Daoy (cell line): ENCODE results near the gene DAPK2. TPM values are rescaled to one million over a fixed set of nuclear protein-coding genes. Genes with fewer than 3 reads are reported as not detected.
"Not testable (repeated sequence)": the region's sequence is repeated elsewhere in the genome, so short reads cannot be mapped to it uniquely, and the experiment has no call there.

Experiments used
- DNase-seq: peaks from one replicate; pipeline ENCODE4 v3.0.0-alpha.2; 2015; ENCODE audit warnings: low read depth
- total RNA-seq: library from RNA; depleted of rRNA; stranded (reverse); fragments of >200 nt; shearing (Covaris generic); gene quantifications from 2 replicates; pipeline ENCODE4 v1.2.3, GENCODE V29; 2014; rRNA removed

Gene DAPK2
- 1.5 and 1.9 TPM in 2 replicates for total RNA-seq

DNA sequence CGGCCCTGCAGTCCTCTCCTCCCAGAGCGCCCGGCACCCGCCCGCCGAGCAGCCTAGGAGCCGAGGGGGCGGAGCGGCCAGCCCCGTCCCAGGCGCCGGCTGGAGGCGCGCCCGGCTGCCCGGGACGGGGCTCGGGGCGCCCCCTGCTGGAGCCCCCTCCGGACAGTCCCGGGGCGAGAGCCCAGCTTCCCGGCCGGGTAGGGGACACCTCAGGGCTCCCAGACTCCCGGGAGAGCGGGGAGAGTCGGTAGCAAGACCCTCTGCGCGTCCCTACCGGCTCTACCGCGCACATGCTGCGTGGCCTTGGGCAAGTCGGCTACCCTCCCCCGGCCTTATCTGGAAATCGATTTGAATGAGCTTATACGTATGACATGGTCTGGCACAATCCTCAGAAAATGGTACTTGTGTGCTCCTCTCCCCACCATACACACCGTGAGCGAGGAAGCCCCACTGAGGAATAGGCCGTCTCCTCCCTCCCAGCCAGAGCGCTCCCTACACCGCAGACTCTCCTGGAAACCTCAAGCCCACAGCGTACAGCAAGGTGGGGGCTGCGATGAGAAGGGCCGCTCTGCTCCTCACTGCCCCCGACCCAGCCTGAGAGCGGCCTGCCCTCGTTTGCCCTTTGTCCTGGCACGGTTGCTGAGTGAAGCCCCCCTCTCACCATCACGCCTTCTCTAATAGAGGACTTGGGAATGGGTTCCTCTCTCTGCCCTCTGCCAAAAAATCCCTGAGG lies at the start of gene DAPK2:
TSS of gene DAPK2 (minus strand) at position 65 of the 733 bp plus-strand sequence. CDS start 6,224 bp downstream, outside the sequence.
- peak; percentile 80 for DNase-seq

DNA sequence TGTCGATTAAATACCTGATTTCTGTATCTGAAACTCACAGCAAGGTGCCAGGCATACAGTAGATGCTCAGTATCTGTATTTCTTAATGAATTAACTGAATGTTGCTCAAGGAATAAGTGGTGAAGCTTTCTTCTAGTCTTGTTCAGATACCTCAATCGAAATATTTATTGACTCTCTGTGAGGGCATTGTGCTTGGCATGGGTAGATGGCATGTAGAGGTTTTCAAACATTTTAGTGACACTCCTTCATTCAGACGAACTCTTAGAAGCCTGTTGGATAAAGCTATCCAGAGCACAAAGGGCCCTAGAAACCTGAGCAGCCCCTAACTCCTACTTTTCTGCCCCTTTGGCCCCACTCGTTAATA lies 49.1 kb upstream of the DAPK2 start:
- DNase-seq, result no peak

DNA sequence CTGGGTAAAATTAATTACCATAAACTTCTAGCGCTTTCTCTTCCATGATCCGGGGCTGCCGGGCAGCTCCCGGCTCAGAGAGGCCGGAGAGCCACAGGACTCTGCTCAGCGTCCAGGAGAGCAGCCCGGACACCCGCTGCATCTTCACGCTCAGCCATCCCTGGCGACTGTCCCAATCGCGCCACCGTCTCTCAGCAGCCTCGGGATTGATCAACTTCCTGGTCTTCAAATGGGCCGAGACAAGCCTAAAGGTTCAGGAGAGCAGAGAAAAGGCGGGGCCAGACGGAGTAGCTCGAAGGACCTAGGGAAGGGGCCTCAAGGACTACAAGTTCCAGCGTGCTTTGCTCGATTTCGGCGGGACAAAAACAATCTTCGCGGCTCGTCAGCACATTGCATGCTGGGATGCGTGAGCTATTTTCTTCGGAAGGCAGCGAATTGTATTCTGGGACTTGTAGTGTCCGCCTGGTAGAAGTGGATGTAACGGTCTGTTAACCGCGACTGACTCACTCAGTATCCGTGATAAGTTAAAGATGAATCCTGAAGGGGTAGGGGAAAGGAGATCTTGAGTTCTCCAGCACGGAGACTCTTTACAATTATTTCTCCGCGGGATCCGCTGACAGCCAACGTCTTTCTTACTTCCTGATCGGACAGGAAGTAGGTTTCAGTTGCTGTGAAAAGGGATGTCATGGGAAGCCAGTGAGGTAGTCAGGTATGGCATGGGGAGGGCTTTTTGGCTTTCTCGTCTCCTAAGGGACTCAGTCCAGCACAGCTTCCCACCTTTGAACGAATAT lies 47.5 kb upstream of the DAPK2 start, which contains the start of gene CIAO2A:
TSS of gene CIAO2A (minus strand) at position 212 of the 791 bp plus-strand sequence. CDS start at position 142, 70 bp downstream.
- peak; percentile 98 for DNase-seq

- peak; percentile 38 for DNase-seq
These were observed 46.8 kb upstream of the DAPK2 start for GRCh38 chr15:64092864-64093626.

- DNase-seq, result no peak
These were observed 46.0 kb upstream of the DAPK2 start for GRCh38 chr15:64092075-64092820.

GRCh38 chr15:64090527-64090926 lies 44.2 kb upstream of the DAPK2 start:
- no peak for DNase-seq

GRCh38 chr15:64089543-64090280 lies 43.4 kb upstream of the DAPK2 start:
- DNase-seq, result no peak

DNA sequence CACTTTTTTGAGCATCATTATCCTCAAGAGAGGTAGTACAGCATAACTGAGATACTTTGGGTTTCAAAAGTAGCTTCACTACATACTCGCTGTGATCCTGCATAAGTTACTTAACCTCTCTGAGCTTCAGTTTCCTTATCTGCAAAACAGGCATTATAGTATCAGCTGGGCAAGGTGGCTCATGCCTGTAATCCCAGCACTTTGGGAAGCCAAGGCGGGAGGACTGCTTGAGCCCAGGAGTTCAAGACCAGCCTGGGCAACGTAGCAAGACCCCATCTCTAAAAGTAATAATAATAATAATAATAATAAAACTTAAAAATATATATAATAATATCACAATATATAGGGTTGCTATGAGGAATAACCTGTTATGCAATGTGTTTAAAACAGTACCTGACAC lies 36.5 kb upstream of the DAPK2 start:
- no peak for DNase-seq

- DNase-seq, result not testable (repeated sequence)
These were observed 27.2 kb upstream of the DAPK2 start for GRCh38 chr15:64073496-64073895.

- DNase-seq, result no peak
These were observed 26.5 kb upstream of the DAPK2 start for GRCh38 chr15:64072812-64073211.

DNA sequence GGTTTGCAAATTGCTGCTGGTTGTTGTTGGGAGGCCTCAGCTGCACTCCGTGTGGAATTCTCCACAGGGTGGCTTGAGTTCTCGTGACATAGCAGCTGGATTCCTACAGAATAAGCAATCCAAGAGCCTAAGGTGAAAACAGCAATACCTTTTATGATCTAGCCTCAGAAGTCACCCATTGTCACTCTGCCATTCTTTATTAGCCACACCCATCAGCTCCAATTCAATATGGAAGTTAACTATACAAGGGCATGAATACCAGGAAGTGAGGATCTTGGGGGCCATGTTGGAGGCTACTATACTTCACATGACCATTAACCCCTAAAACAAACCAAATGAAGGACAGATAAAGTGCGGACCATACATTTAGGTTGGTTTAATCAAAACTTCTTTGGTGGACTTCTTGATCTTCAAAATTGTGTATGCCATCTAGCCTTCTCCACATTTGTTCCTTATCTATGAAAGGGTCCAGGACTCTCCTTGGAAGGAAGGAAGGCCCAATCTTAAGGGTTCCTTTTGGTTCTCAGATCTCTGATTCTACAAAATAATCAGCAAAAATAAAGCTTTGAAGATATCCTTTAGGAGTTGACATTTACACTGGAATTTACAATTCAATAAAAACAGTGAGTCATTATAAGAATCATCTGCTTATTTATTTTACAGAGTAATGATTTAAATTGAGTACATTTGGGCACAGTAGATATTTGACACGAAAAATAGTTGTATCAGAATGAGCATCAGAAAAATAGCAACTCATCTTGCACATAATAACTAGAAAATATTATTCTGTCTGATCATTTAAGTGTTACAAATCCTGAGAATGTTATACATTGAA lies 25.9 kb upstream of the DAPK2 start:
- no peak for DNase-seq

GRCh38 chr15:64070965-64071851 lies 24.9 kb upstream of the DAPK2 start:
- peak; percentile 61 for DNase-seq

GRCh38 chr15:64070106-64070505 lies 23.8 kb upstream of the DAPK2 start:
- no peak for DNase-seq

DNA sequence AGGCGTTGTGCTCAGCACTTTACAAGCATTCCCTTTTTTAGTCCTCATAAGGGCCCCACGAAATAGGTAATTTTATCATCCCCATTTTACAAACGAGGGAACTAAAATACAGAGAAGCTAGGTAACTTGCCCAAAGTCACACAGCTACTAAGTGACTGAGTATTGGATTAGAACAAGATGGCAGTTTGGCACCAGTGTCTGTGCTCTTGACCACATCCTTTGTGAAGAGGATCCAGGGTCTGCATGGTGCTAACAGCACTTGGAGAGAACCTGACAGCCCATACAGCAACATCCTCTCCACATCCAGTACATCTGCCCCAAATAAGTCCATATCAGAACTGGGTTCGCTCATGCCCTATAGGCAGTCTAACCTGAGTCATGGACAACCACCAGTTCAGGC lies 21.8 kb upstream of the DAPK2 start:
- DNase-seq, result no peak

DNA sequence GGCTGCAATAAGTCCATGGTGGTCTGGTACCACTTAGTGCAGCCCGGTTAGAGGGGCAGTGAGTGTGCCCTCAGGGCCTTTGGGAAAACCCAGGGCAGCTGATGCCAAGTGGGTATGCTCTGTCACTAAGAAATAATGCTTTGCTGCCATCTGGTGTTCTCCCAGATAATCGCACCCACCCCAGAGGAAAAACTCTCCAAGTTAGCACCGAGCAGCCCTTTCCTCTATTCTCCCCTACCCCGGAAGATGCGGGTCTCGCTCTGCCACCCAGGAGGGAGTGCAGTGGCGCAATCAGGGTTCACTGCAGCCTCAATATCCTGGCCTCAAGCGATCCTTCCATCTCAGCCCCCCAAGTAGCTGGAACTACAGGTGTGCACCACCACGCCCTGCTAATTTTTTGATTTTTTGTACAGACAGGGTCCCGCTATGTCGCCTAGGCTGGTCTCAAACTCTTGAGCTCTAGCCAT lies 21.3 kb upstream of the DAPK2 start:
- DNase-seq, result peak; percentile 68

GRCh38 chr15:64066451-64066850 lies 20.2 kb upstream of the DAPK2 start:
- no peak for DNase-seq

- no peak for DNase-seq
These were observed 14.4 kb upstream of the DAPK2 start for GRCh38 chr15:64060716-64061115.

DNA sequence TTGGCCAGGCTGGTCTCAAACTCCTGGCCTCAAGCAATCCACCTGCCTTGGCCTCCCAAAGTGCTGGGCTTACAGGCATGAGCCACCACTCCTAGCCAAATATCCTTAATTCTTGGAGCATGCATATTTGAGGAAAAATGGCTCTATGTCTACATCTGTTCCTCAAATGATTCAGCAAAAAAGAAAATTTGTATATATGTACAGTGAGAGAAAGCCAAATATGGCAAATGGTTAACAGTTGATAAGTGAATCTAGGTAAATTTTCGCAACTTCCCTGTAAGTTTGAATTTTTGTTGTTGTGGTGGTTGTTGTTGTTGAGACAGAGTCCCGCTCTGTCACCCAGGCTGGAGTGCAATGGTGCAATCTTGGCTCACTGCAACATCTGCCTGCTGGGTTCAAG lies 12.8 kb upstream of the DAPK2 start:
- not testable (repeated sequence) for DNase-seq

- DNase-seq, result no peak
These were observed 12.0 kb upstream of the DAPK2 start for GRCh38 chr15:64058279-64058678.
